Psoas muscle (tissue), 8 donors: ENCODE measurements around the gene DIABLO. TPM values are rescaled to one million over a fixed set of nuclear protein-coding genes. Genes with fewer than 3 reads are reported as not detected.

ENCODE experiments used
- ATAC-seq, 4 donors: fragments of 200-7000 bp; cut with Tn5 transposase; one replicate each; pipeline ENCODE4 v1.9.1; 2020; ENCODE audit warnings: moderate library complexity in 3 of 4, mild to moderate bottlenecking in 2 of 4
- DNase-seq, 2 donors: peaks; one replicate each; pipeline ENCODE4 v3.0.0-alpha.2; 2020
- H3K27ac ChIP-seq: fragments of 200-600 bp; one replicate; pipeline ENCODE4 v1.8.0; 2022
- H3K27me3 ChIP-seq, 3 donors: fragments of 200-600 bp in 1 of 3; one replicate each; pipeline versions ENCODE4 v1.6.1 to v1.8.0; 2013 to 2022; ENCODE audit warnings: low read length in 2 of 3, mild to moderate bottlenecking in 2 of 3, moderate library complexity in 1 of 3; ENCODE audit not compliant: insufficient read depth in 3 of 3
- H3K36me3 ChIP-seq, 2 donors: fragments of 200-600 bp in 1 of 2; one replicate each; pipeline versions ENCODE4 v1.6.1 to v1.8.0; 2013 to 2022; ENCODE audit warnings: low read depth in 1 of 2, mild to moderate bottlenecking in 1 of 2, moderate library complexity in 1 of 2; ENCODE audit not compliant: insufficient read depth in 1 of 2
- H3K4me1 ChIP-seq: fragments of 200-600 bp; one replicate; pipeline ENCODE4 v1.8.0; 2022
- H3K4me3 ChIP-seq: fragments of 200-600 bp; one replicate; pipeline ENCODE4 v1.8.0; 2022; ENCODE audit warnings: mild to moderate bottlenecking
- H3K9me3 ChIP-seq: fragments of 200-600 bp; one replicate; pipeline ENCODE4 v1.8.0; 2022
- WGBS, 3 donors: extraction: QIAGEN DNeasy Blood & Tissue Kit; methylation state at CpG; one replicate each; pipeline versions ENCODE4 v1.1.6 to v1.1.7; 2013; 5-methylcytosine and 5-hydroxymethylcytosine counted together
- intact Hi-C, 2 donors: fragments of 100-400 bp; cut with DNase I; formaldehyde crosslinking; loops; one replicate each; pipeline versions ENCODE4 v1.11.0 to v1.14.2; 2022
- polyA plus RNA-seq, 3 donors: library from polyadenylated mRNA; stranded (reverse); fragments of 200-250 nt; gene quantifications; one replicate each; pipeline ENCODE4 v1.2.3, GENCODE V29; 2013
- total RNA-seq, 4 donors: library from RNA; stranded (reverse); fragmentation: NEBNext Ultra II Directional in 2 of 4; extraction: Animal tissue kit (Norgen Biotek cat#: 25700) in 2 of 4; gene quantifications; one replicate each; pipeline versions ENCODE4 v1.2.1 to v1.2.4, GENCODE V29; 2021 to 2023
- TF ChIP-seq, protein P1 (sequence below): fragments of 200-600 bp; IDR thresholded peaks from one replicate; pipeline ENCODE4 v1.8.0; 2022; ENCODE audit warnings: antibody characterized with exemption
- donor health status: healthy with polysubstance abuse.
- donor health status: DM: no; HTN: no; CAD: no; lungs with moderate emphysema.
- donor health status: Bipolar disorder and iron deficiency.
- donor health status: healthy.
- donor health status: DM: yes; HTN: yes; CAD: no.
- donor health status: DM: no; HTN: no; CAD: no.
- donor health status: DM: no; HTN: no; CAD: no.
- donor health status: DM: yes; HTN: yes; CAD: no.

The DIABLO gene
- total and polyA plus RNA-seq, 7 donors, result 24.4 to 109 (median 35.3) TPM

DNA sequence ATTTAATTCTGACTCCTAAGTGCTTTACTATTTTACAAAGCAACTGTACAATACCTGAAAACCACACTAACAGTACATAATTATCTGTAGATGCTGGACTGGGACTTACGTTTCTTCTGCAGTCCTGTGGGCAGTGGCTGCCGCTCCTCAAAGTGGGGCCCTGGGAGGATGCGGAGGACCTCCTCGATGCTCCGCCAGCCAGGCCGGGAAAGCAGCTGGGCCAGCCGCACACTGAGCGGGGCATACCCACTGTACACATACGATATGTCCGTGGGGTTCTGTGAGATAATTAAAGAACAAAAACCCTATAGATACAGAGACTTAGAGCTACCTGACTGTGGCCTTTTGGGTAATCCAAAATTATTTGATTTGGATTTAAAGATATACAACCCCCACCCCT, 6.8 kb upstream of the DIABLO start:
- H3K36me3 ChIP-seq, result peaks cover under 1 to 89% of the 10 kb centered on the region in 2 donors
- intact Hi-C loops, result no loop called here
- no peak for DNase-seq
- WGBS, 3 donors, result 91 to 95% (median 94%) methylated on average over 10 of the region's 10 CpGs
- no peaks in the 10 kb centered on the region for H3K9me3 ChIP-seq
- no peak for ATAC-seq
- H3K27ac ChIP-seq, result no peak overlapping the region
- H3K4me1 ChIP-seq, result no peaks in the 10 kb centered on the region
- H3K27me3 ChIP-seq, result no peaks in the 10 kb centered on the region
- TF ChIP-seq, protein P1, sequence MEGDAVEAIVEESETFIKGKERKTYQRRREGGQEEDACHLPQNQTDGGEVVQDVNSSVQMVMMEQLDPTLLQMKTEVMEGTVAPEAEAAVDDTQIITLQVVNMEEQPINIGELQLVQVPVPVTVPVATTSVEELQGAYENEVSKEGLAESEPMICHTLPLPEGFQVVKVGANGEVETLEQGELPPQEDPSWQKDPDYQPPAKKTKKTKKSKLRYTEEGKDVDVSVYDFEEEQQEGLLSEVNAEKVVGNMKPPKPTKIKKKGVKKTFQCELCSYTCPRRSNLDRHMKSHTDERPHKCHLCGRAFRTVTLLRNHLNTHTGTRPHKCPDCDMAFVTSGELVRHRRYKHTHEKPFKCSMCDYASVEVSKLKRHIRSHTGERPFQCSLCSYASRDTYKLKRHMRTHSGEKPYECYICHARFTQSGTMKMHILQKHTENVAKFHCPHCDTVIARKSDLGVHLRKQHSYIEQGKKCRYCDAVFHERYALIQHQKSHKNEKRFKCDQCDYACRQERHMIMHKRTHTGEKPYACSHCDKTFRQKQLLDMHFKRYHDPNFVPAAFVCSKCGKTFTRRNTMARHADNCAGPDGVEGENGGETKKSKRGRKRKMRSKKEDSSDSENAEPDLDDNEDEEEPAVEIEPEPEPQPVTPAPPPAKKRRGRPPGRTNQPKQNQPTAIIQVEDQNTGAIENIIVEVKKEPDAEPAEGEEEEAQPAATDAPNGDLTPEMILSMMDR, result no peak
- H3K4me3 ChIP-seq, result no peak overlapping the region

DNA sequence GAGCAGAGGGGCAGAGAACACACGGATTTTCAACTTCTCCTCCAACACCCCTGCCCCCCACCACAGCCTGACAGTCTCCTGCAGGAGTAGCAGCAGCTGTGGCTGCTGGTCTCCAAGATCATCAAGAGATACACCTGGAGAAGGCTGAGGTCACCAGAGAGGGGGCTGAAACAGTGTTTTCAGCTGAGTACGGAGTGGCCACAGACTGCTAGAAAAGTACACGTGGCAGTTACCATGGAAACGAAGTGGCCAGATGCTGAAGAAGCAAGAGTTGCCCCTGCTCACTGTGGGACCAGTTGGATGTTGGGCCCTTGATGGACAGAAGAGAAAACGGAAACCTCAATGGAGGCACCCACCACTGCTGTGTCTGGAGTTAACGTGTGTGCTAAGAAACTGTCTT, 4.9 kb upstream of the DIABLO start:
- ATAC-seq, result no peak
- WGBS, 3 donors, result 67 to 80% (median 67%) methylated on average over 6 of the region's 6 CpGs
- peaks cover 2 to 72% of the 10 kb centered on the region in 2 donors for H3K36me3 ChIP-seq

DNA sequence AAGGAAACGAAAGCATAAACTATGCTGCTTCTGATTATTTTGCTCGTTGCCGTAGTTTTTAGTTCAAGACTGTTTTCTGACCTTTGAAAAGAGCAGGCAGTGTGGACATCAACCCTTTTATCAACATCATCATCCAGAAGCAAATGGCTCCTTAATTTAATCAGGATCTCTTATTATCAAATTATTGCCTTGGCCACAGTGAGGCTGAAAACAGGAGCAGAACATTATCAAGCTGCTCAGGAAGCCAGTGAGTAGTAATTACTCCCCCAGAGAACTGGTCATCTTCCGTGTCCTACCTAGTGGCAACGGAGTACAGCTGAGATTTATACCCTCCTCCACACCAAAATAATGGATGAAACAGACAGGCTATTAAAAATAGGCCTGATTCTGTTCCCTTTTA, 2.2 kb upstream of the DIABLO start:
- DNase-seq (no peak), ATAC-seq (no peak)
- no peak overlapping the region for H3K27ac ChIP-seq
- TF ChIP-seq, protein P1, result no peak
- H3K9me3 ChIP-seq, result no peaks in the 10 kb centered on the region
- intact Hi-C loops, result no loop called here
- WGBS, 3 donors, result 88 to 95% (median 92%) methylated on average over 5 of the region's 5 CpGs
- H3K4me1 ChIP-seq, result peaks cover 19% of the 10 kb centered on the region
- H3K4me3 ChIP-seq, result no peak overlapping the region
- no peaks in the 10 kb centered on the region for H3K27me3 ChIP-seq
- H3K36me3 ChIP-seq, result peaks cover 5 to 62% of the 10 kb centered on the region in 2 donors

More for the DNA sequence above, 4.9 kb upstream of the DIABLO start:
- Histone ChIP-seq H3K27ac (no peak overlapping the region), H3K4me3 (no peak overlapping the region), H3K4me1 (peaks cover 7% of the 10 kb centered on the region), H3K27me3 (no peaks in the 10 kb centered on the region), H3K9me3 (no peaks in the 10 kb centered on the region)
- intact Hi-C loops, result no loop called here
- TF ChIP-seq, protein P1, result no peak
- no peak for DNase-seq

DNA sequence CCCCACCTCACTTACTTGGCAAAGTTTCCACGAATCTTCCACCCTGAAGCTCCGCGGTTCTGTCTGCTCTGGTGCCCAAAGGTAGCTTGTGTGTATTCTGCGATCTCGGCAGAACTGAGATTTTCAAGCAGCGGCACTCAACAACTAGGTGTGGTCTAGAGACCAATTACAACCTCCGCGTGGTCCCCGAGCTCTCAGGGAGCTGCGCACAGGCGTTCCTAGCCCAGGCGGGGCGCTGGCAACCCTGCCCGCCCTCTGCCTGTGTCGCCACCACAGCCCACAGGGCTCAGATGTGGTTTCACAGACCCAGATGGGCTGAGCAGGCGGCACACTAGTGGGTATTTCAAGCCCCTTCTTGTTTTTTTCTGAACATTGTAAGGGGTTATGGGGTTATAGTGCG, 1.5 kb upstream of the DIABLO start:
- no peaks in the 10 kb centered on the region for H3K27me3 ChIP-seq
- H3K4me1 ChIP-seq, result peaks cover 19% of the 10 kb centered on the region
- peak overlapping the region; percentile 96 for H3K4me3 ChIP-seq
- DNase-seq (peak in 1 of 2 donors; percentile 61), ATAC-seq (no peak)
- no peak overlapping the region for H3K27ac ChIP-seq
- peaks cover 5 to 62% of the 10 kb centered on the region in 2 donors for H3K36me3 ChIP-seq
- 92 to 93% (median 93%) methylated on average over 17 of the region's 17 CpGs for WGBS, 3 donors
- intact Hi-C loops, result no loop called here
- H3K9me3 ChIP-seq, result no peaks in the 10 kb centered on the region
- TF ChIP-seq, protein P1, result no peak
